HepG2 (cell line): ENCODE results near the gene ABCC1. TPM values are rescaled to one million over a fixed set of nuclear protein-coding genes. Genes with fewer than 3 reads are reported as not detected.

Source experiments
- ATAC-seq: fragments of 200-7000 bp; cut with Tn5 transposase; 3 replicates; pipeline ENCODE4 v1.9.1; 2020; ENCODE audit warnings: mild to moderate bottlenecking, moderate library complexity
- BruUV-seq: library from RNA; stranded (reverse); fragments of 400-500 nt; replicated peaks from 2 replicates; lab custom pipeline; 2021; lab: Mats Ljungman, UMichigan
- CTCF ChIA-PET: fragments of 300-600 bp; formaldehyde crosslinking; extraction: SDS; loops from one replicate; lab custom pipeline; 2021; ENCODE audit warnings: low total read pairs, inconsistent platforms, low intra/inter-chr PET ratio; lab: Yijun Ruan, JAX
- POLR2A ChIA-PET: fragments of 350-600 bp; sonication (Branson Sonifier 250); formaldehyde crosslinking; loops from one replicate; lab custom pipeline; 2020; ENCODE audit warnings: antibody characterized with exemption, inconsistent platforms; lab: Yijun Ruan, JAX
- DNase-seq: peaks from one replicate; pipeline ENCODE4 v3.0.0-alpha.2; 2015; ENCODE audit warnings: low spot score
- FAIRE-seq: peaks from 3 replicates; lab custom pipeline; 2011; peaks lifted over from hg19 to GRCh38; lab: Jason Lieb, UNC
- H2AFZ ChIP-seq: one replicate; pipeline ENCODE4 v1.6.1; 2011; ENCODE audit warnings: low read length, inconsistent platforms
- H3K27ac ChIP-seq: fragments of 300-600 bp; 3 replicates; pipeline ENCODE4 v1.8.0; 2011; ENCODE audit warnings: mixed run types, mild to moderate bottlenecking, mixed read lengths, low read length, inconsistent platforms; ENCODE audit not compliant: insufficient read depth; ENCODE audit errors: extremely low read length
- H3K27me3 ChIP-seq, 2 experiments: fragments of 200-600 bp in 1 of 2; 2 replicates in 1 of 2; 3 replicates in 1 of 2; pipeline versions ENCODE4 v1.6.0 to v1.8.0; 2011; ENCODE audit warnings: low read length in 2 of 2, mild to moderate bottlenecking in 2 of 2, moderate library complexity in 2 of 2, inconsistent platforms in 1 of 2; ENCODE audit not compliant: insufficient read depth in 2 of 2, control insufficient read depth in 1 of 2
- H3K36me3 ChIP-seq, 2 experiments: fragments of 200-600 bp in 1 of 2; replicated peaks in 1 of 2; 2 replicates in 1 of 2; 3 replicates in 1 of 2; pipeline versions ENCODE4 v1.5.1 to v1.8.0; 2011; ENCODE audit warnings: low read length in 2 of 2, inconsistent platforms in 1 of 2; ENCODE audit not compliant: insufficient read depth in 2 of 2, control insufficient read depth in 1 of 2
- H3K4me1 ChIP-seq: 2 replicates; pipeline ENCODE4 v1.5.1; 2012; ENCODE audit warnings: low read length, inconsistent platforms; ENCODE audit not compliant: insufficient read depth
- H3K4me2 ChIP-seq: 2 replicates; pipeline ENCODE4 v1.6.0; 2011; ENCODE audit warnings: low read depth, low read length, inconsistent platforms
- H3K4me3 ChIP-seq, 3 experiments: fragments of 200-600 bp in 1 of 3; sonication (generic), shearing (Covaris generic) in 1 of 3; replicated peaks in 1 of 3; 2 replicates each; pipeline ENCODE4 v1.5.1; 2011 to 2016; ENCODE audit warnings: low read length in 3 of 3, inconsistent platforms in 2 of 3, low read depth in 2 of 3, mild to moderate bottlenecking in 2 of 3, control low read depth in 1 of 3, mixed read lengths in 1 of 3; ENCODE audit not compliant: insufficient read depth in 1 of 3
- H3K79me2 ChIP-seq: one replicate; pipeline ENCODE4 v1.6.1; 2011; ENCODE audit warnings: low read length, inconsistent platforms; ENCODE audit not compliant: insufficient read depth
- H3K9ac ChIP-seq: 2 replicates; pipeline ENCODE4 v1.6.0; 2011; ENCODE audit warnings: mild to moderate bottlenecking, low read depth, low read length, inconsistent platforms; ENCODE audit not compliant: insufficient read depth
- H3K9me3 ChIP-seq: 2 replicates; pipeline ENCODE4 v1.5.1; 2012; ENCODE audit warnings: mild to moderate bottlenecking, low read length
- H4K20me1 ChIP-seq: 2 replicates; pipeline ENCODE4 v1.6.0; 2011; ENCODE audit warnings: inconsistent platforms, mild to moderate bottlenecking, low read length, moderate library complexity; ENCODE audit not compliant: insufficient read depth
- ZFYVE20 ChIP-seq: sonication (generic); formaldehyde crosslinking; IDR thresholded peaks from 2 replicates; pipeline ENCODE4 v1.8.0; 2023; ENCODE audit warnings: low read depth, mild to moderate bottlenecking, moderate library complexity, missing genetic modification reagents, borderline replicate concordance
- ZNF362 ChIP-seq: sonication (generic); formaldehyde crosslinking; IDR thresholded peaks from 2 replicates; pipeline ENCODE4 v1.4.0; 2020; ENCODE audit warnings: missing genetic modification reagents, mild to moderate bottlenecking, borderline replicate concordance
- ZNF563 ChIP-seq: sonication (generic); formaldehyde crosslinking; IDR thresholded peaks from 2 replicates; pipeline ENCODE4 v1.8.0; 2022; ENCODE audit warnings: mild to moderate bottlenecking, moderate library complexity, missing genetic modification reagents
- ZUFSP ChIP-seq: sonication (generic); formaldehyde crosslinking; IDR thresholded peaks from 2 replicates; pipeline ENCODE4 v1.9.0; 2021; ENCODE audit warnings: missing genetic modification reagents, mild to moderate bottlenecking, borderline replicate concordance
- WGBS: methylation state at CpG from one replicate; pipeline ENCODE4 v1.1.6; 2017; ENCODE audit warnings: low lambda C conversion rate; 5-methylcytosine and 5-hydroxymethylcytosine counted together
- in situ Hi-C: cut with HindIII; loops from 2 replicates; pipeline ENCODE4 v1.10.0; 2017; ENCODE audit warnings: low pct_unique_long_range_greater_than_20kb; ENCODE audit not compliant: extremely low pct_ligation_motif_present
- intact Hi-C: fragments of 100-400 bp; cut with micrococcal nuclease; formaldehyde crosslinking; loops from one replicate; pipeline ENCODE4 v1.10.0; 2022; ENCODE audit not compliant: unreplicated experiment
- polyA plus RNA-seq, 8 experiments: library from polyadenylated mRNA; depleted of rRNA in 3 of 8; stranded (reverse) in 7 of 8; unstranded in 1 of 8; fragments of >200 nt; fragmentation: Illumina TruSeq in 4 of 8; extraction: Trizol in 4 of 8; gene quantifications; 2 replicates each; pipeline versions ENCODE4 v1.2.1 to v1.2.3, GENCODE V29; 2011 to 2016; ENCODE audit warnings: low read depth in 4 of 8, missing spikeins in 1 of 8, mixed read lengths in 1 of 8; ENCODE audit not compliant: insufficient read depth in 1 of 8
- total RNA-seq, 5 experiments: library from RNA; depleted of rRNA; stranded (reverse); fragments of >200 nt; fragmentation: Illumina TruSeq; extraction: Trizol; gene quantifications; 2 replicates each; pipeline ENCODE4 v1.2.3, GENCODE V29; 2016; ENCODE audit warnings: low read depth in 1 of 5

The ABCC1 gene
- total and polyA plus RNA-seq, 2 of the 13 experiments (the other 11 are each of a cell fraction or from before 2014, with no cell fraction given) = 13.0 to 30.6 TPM

GRCh38 chr16:15983898-15984297 is 34.5 kb downstream of the ABCC1 start (continued):
- TF ChIP-seq ZNF563 (CRISPR knock-in tag) (no peak), ZUFSP (no peak), ZNF362 (CRISPR knock-in tag) (no peak)

- peaks cover 50% of the 10 kb centered on the region for H3K79me2 ChIP-seq
- H3K36me3 ChIP-seq = peaks cover 10 to 26% of the 10 kb centered on the region in 2 experiments; a peak in 2 of 5 replicates
- H3K9me3 ChIP-seq = peaks cover 23% of the 10 kb centered on the region
- no TSS peak for BruUV-seq
- no peak overlapping the region for H3K27ac ChIP-seq
- 94% methylated on average over 4 of the region's 4 CpGs for WGBS
- in situ Hi-C loops (no loop called here), intact Hi-C loops (no loop called here)
- H3K4me3 ChIP-seq = no peak overlapping the region
- no peak overlapping the region for H3K9ac ChIP-seq
- no peak for DNase-seq
- no peak for ATAC-seq
- no peaks in the 10 kb centered on the region for H3K27me3 ChIP-seq
- ChIA-PET CTCF (no interaction called here), POLR2A (no interaction called here)
- TF ChIP-seq ZFYVE20 = no peak
- no peak overlapping the region for H3K4me2 ChIP-seq
- no peaks in the 10 kb centered on the region for H3K4me1 ChIP-seq
- peaks cover 22% of the 10 kb centered on the region; the same call in 1 of the 2 replicates for H4K20me1 ChIP-seq
- H2AFZ ChIP-seq = no peak overlapping the region
- no peak for FAIRE-seq
Observed at GRCh38 chr16:15985144-15985543, 35.7 kb downstream of the ABCC1 start.
